ENCODE measurements around the gene PRKCA. TPM values are rescaled to one million over a fixed set of nuclear protein-coding genes. Genes with fewer than 3 reads are reported as not detected.

The PRKCA gene
- total RNA-seq, 1 donor from 2014 or later = 29.0 TPM

DNA sequence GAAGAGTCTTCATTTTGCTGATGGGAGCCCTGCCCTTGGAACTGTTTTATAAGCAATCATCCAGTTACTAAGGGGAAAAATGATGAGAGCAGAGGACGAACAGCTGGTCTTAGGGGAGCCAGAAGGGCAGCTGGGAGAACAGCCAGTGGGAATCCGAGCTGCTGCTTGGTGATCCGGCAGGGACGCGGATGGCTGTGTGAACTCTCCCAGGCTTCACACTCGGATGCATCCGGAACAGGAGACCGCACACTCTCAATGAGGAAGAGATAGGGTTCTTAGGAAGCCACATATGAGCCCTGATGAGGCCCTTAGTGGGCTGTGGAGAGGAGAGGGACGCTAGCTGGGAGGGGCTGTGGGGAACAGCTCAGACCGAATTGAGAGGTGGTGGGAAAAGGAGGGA is 527.5 kb downstream of the PRKCA start:
- no peak for TF ChIP-seq CTCF (IDR thresholded peaks at IDR 0.05)

DNA sequence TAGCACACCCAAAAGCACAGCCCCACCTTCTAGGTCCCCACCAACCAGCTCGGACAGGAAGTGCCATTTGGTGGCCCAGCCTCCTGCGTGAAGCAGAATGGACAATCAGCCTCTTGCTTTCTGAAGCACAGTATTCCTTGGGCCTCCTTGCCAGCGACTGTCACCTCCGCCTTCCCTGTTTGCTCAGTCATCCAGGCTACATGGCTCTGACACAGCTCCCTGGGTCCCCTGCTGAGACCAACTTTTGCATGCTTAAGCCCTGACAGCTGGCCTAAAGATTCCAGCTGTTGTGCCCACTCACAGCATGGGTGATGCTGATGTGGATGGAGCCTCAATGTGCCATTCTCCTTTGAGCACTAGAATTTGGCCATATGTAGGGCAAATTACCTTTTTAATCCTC is 528.0 kb downstream of the PRKCA start:
- Histone ChIP-seq H3K27ac (no peak overlapping the region), H3K4me1 (no peaks in the 10 kb centered on the region), H3K36me3 (no peaks in the 10 kb centered on the region), H3K4me3 (no peak overlapping the region), H3K27me3 (ENCODE audit: low read depth) (peaks cover 34% of the 10 kb centered on the region), H3K9me3 (no peaks in the 10 kb centered on the region)
- intact Hi-C loops (cut with DNase I) = no loop called here
- no peak for ATAC-seq
- TF ChIP-seq CTCF (IDR thresholded peaks at IDR 0.05) = no peak
- DNase-seq = no peak

More for the DNA sequence above, 527.5 kb downstream of the PRKCA start:
- Histone ChIP-seq H3K4me3 (no peak overlapping the region), H3K27ac (no peak overlapping the region), H3K9me3 (no peaks in the 10 kb centered on the region), H3K27me3 (ENCODE audit: low read depth) (peaks cover 29% of the 10 kb centered on the region), H3K36me3 (no peaks in the 10 kb centered on the region), H3K4me1 (no peaks in the 10 kb centered on the region)
- no peak for DNase-seq
- ATAC-seq = no peak
- intact Hi-C loops (cut with DNase I) = no loop called here

- H3K36me3 ChIP-seq = no peaks in the 10 kb centered on the region
- TF ChIP-seq CTCF (IDR thresholded peaks at IDR 0.05) = no peak
- ATAC-seq (no peak), DNase-seq (no peak)
- no peaks in the 10 kb centered on the region for H3K4me1 ChIP-seq
- H3K9me3 ChIP-seq = no peaks in the 10 kb centered on the region
- no peak overlapping the region for H3K4me3 ChIP-seq
- intact Hi-C loops (cut with DNase I) = no loop called here
- peaks cover 42% of the 10 kb centered on the region for H3K27me3 ChIP-seq (ENCODE audit: low read depth)
- no peak overlapping the region for H3K27ac ChIP-seq
These were observed 529.2 kb downstream of the PRKCA start for GRCh38 chr17:66831383-66832210.

GRCh38 chr17:66833201-66833600 is 530.8 kb downstream of the PRKCA start:
- no peak overlapping the region for H3K4me3 ChIP-seq
- intact Hi-C loops (cut with DNase I) = no loop called here
- ATAC-seq (no peak), DNase-seq (no peak)
- no peak overlapping the region for H3K27ac ChIP-seq
- no peaks in the 10 kb centered on the region for H3K36me3 ChIP-seq
- H3K4me1 ChIP-seq = no peaks in the 10 kb centered on the region
- peaks cover 41% of the 10 kb centered on the region for H3K27me3 ChIP-seq (ENCODE audit: low read depth)
- TF ChIP-seq CTCF (IDR thresholded peaks at IDR 0.05) = no peak
- no peaks in the 10 kb centered on the region for H3K9me3 ChIP-seq

DNA sequence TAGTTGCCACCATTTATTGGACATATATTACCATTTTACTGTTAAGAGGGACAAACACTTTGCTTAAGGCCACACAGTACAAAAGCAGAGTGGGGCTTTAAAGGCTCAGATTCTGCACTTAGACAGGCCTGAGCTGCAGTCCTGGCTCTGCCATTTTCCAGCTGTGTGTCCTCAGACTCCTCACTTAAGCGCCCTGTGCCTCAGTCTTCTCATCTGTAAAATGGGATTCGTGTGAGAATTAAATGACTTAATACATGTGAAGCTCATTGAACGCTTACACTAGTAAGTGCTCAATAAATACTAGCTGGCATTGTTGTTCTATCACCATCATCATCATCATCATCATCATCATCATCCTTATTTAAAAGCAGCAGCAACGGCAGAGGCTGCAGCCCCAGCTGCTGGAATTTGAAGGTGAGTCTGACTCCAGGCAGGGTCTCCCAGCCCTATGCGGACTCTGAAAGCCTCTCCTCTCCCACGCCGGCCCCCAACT is 532.1 kb downstream of the PRKCA start:
- Histone ChIP-seq H3K27ac (no peak overlapping the region), H3K4me1 (no peaks in the 10 kb centered on the region), H3K4me3 (no peak overlapping the region), H3K36me3 (no peaks in the 10 kb centered on the region), H3K9me3 (no peaks in the 10 kb centered on the region), H3K27me3 (ENCODE audit: low read depth) (peaks cover 32% of the 10 kb centered on the region)
- TF ChIP-seq CTCF (IDR thresholded peaks at IDR 0.05) = no peak
- DNase-seq (no peak), ATAC-seq (no peak)
- intact Hi-C loops (cut with DNase I) = no loop called here
